Activated T-cell treated with anti-CD3 and anti-CD28 coated beads for 4 hours (primary cell): ENCODE results near the gene MKI67.
"Not testable (repeated sequence)": the region's sequence is repeated elsewhere in the genome, so short reads cannot be mapped to it uniquely, and the experiment has no call there.

Source experiments
- DNase-seq: peaks from one replicate; pipeline ENCODE4 v3.0.0-alpha.2; 2020

MKI67 gene

GRCh38 chr10:128149267-128150014, 23.2 kb upstream of the MKI67 start:
- no peak for DNase-seq

DNA sequence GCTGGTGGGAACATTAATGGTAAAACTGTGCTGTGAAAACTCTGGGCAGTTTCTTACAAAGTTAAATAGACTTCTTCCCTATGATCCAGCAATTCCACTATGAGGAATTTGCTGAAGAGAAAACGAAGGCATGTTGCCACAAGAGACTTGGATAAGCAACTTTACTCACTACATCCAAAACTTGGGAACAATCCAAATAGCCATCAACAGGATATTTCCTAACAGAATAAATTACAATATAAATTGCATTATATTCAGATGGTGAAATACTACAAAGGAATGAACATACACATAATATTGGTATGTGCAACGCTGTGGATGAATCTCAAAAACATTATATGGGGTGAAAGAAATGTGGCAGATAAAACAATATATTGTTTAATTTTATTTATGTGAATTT, 21.4 kb upstream of the MKI67 start:
- no peak for DNase-seq

DNA sequence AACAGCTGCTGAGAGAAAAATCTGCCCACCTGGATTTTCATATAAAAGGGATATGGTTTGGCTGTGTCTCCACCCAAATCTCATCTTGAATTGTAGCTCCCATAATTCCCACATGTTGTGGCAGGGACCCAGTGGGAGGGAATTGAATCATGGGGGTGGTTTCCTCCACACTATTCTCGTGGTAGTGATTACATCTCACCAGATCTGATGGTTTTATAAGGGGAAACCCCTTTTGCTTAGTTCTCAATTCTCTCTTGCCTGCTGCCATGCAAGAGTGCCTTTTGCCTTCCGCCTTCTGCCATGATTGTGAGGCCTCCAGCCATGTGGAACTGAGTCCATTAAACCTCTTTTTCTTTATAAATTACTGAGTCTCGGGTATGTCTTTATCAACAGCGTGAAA, 20.8 kb upstream of the MKI67 start:
- no peak for DNase-seq

DNA sequence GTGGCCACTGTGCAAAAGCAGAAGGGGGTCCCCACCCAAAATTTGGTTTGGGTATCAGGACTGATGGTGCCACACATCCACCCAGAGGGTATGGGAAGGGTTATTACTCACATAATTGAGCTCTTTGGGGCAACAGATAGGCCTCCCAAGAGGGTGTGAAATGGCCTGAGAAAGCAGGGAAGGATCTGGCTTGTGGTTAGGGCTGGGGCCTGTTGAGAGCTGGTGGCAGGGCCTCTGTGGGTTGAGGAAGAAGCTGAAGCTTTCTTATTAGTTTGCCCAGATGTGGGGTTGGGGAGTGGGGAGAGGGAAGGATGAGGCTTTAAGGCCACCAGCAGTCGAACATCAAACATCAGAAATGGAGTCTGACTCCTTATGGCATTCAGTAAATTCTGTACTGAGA, 18.3 kb upstream of the MKI67 start:
- no peak for DNase-seq

- DNase-seq, result no peak
Observed at GRCh38 chr10:128143531-128143930, 17.3 kb upstream of the MKI67 start.

DNA sequence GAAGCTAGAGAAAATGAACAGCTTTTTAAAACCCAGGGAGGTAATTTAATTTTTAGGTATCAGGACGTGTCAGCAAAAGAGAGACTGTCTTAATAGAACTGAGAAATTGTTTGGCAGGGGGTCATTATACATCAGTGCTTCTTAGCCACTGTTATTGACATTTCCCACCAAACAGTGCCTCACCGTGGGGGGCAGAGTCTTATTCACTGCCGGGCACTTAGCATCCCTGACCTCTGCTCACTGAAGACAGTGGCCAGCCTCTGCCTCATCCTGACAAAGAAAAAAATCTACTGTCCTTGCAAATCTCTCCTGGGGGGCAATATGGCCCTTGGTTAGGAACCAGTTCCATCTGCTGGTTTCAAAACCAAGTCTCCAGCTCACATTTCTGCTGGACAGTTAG, 14.2 kb upstream of the MKI67 start:
- no peak for DNase-seq

DNA sequence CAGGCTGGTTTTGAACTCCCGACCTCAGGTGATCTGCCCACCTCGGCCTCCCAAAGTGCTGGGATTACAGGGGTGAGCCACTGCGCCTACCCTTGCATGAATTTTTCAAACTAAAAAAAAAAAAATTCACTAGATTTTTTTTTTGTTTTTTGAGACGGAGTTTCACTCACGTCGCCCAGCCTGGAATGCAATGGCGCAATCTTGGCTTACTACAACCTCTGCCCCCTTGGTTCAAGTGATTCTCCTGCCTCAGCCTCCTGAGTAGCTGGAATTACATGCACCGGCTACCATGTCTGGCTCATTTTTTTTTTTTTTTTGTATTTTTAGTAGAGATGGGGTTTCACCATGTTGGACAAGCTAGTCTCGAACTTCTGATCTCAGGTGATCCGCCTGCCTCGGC, 12.2 kb upstream of the MKI67 start:
- not testable (repeated sequence) for DNase-seq

GRCh38 chr10:128137877-128138276, 11.7 kb upstream of the MKI67 start:
- DNase-seq, result no peak

GRCh38 chr10:128130051-128130450, 3.8 kb upstream of the MKI67 start:
- DNase-seq, result no peak

DNA sequence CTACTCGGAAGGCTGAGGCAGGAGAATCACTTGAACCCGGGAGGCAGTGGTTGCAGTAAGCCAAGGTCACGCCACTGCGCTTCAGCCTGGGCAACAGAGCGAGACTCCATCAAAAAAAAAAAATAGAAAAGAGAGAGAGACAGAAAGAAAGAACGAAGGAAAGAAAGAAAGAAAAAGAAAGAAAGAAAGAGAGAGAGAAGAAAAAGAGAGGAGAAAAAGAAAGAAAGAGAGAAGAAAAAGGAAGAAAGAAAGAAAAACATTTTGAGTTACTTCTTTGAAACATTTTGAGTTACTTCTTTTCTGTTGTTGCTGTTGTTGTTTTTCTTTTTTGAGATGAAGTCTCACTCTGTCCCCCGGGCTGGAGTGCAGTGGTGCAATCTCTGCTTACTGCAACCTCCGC, 2.4 kb upstream of the MKI67 start:
- DNase-seq, result no peak

DNA sequence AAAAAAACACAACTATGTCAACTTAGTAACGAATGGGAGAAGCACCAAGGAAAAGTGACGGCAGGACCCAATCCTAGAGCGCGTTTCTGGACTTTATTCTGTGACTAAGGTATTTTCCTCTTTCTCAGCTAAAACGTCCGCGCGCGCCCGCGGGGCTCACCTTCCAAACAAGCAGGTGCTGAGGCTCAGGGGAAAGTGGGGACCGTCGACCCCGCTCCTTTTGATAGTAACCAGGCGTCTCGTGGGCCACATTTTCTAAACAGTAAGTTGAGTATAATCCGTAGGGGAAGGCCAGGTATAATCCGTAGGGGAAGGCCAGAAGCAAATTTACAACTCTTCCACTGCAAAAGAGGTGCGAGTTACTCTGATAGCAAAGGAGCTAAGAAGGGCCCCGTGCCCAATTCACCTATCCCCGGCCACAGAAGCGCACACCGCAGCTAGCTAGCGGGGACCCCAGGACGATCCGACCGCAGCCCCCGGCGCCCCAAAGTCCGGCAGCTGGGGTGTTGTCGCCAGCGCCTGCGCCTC, 743 bp downstream of the MKI67 start:
- no peak for DNase-seq

DNA sequence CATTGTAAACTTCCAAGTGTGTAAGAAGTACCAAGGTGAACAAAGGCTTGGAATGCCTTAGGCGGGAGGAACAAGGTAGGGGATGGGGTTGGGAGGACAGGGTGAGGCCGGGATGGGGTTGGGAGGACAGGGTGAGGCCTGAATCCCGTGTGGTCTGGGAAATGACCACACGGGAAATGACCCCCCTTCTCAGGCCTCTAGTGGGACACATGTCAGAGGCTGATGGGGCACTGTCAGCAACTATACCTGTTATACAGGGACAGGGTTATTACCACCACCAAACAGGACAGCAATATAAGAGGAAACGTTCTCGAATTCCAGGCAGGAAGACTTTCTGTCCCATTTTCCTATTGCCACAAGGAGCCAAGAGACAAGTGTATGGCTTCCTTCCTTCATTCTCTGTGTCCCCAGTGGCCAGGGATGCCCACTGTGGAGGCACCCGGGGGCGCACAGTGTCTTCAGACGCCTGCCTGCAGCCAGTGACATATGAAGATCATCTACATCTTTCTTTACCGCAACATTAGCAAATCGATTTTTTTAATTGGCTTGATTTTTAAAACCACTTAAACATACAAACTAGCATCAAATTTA, 1.3 kb downstream of the MKI67 start:
- DNase-seq, result no peak

DNA sequence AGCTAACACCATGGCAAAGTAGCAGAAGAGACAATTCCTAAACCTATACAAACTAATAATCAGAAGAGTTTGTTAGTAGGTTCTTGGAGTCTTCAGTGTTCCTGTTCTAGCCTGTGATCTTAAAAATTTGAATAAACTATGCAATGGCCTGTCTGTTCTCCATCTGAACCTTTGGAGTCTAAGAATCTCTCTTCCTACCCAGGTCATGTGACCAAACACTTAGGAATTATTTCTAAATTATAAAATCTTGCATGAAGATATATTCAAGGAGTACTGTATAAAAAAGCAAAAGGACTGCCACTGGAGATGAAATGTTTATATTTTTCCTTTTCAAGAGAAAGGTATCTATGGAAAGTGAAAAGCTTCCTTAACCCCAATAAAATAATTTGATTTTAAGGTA, 2.4 kb downstream of the MKI67 start:
- DNase-seq, result no peak

GRCh38 chr10:128122931-128123330, 3.3 kb downstream of the MKI67 start:
- no peak for DNase-seq

GRCh38 chr10:128121750-128122412, 4.3 kb downstream of the MKI67 start:
- no peak for DNase-seq

DNA sequence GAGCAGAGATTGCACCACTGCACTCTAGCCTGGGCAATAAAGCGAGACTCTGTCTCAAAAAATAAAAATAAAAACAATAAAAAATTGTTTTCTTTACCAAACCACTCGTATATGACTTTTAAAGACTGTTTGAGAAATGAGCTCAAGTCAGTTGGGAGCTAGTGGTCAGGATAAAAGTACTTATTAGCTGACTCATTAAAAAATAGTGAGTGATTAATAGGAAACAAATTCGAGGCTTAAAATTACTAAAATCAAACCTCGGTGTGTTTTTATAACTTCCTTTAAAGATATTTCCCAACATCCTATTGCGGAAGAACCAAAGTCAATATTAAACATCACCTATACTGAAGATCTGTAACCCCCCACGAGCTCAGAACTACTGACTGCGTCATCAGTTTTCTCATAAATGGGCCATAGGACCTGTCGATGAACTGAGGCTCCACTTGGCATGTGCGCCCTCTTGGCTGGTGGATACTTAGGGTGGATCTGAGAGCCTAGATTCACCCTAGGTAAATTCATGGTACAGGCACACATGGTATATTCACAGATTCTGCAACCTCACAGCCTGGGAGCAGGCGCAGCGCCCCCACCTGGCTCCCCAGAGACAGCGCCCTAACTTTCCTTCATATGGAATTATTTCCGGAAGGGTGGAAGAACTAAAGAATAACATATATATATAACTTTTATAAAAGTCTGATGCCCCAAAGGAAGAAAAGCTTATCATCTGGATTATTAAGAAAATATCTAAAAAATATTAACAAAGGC, 9.2 kb downstream of the MKI67 start:
- no peak for DNase-seq

DNA sequence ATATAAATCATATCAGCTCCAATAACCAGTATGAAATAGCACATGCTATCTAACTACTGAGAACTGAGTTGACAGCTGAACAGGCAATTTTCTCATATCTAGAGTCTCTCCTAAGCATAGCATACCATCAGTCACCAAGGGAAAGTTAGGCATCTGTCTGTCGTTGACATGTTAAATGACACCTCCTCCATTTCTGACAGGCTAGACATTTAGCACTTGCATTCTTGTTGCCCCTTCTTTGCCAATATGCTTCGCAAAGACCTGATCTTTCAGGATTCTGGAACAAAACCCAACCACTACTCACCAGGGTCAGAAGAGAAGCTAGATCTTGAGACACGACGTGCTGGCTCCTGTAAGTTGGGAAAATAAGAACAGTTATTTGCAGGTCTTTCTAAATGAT, 10.0 kb downstream of the MKI67 start:
- DNase-seq, result no peak

DNA sequence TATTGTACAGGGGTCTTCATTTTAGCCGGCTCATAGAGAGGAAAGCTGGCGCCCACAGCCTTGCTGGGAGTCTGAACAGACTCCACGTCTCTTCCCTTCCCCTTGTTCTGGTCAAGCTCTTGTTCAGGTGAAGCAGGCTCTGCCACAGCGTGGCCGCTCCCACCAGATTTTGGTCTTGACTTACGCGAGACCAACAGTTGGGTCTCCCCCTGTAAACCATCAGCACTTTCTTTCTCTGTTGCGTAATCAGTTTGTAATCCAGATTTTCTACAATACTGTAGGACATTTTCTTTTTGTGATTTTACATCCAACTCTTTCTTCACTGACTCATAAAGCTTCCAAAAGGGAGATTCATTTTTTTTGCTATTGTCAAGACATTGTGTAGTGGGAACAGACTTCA, 10.9 kb downstream of the MKI67 start:
- no peak for DNase-seq

DNA sequence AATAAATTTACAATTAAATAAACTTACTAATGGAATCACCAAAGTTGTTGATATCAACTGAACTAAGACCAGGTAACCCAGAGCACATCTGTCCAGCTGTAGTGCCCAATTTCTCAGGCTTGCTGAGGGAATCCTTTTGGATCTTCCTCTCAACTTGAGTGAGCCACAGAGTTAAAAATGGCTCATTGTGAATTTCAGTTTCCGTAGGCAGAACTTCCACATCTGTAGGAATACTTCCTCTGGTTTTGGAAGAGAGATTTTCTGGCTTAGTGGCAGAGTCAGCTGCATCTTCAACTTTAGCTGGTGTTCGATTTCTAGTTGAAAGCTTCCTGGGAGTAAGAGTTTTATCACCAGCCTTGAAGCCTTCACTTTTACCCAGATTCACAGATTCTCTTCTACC, 11.3 kb downstream of the MKI67 start:
- DNase-seq, result no peak

- DNase-seq, result no peak
Observed at GRCh38 chr10:128113026-128113425, 13.2 kb downstream of the MKI67 start.

GRCh38 chr10:128111696-128112095, 14.5 kb downstream of the MKI67 start:
- DNase-seq, result no peak

GRCh38 chr10:128110339-128110738, 15.9 kb downstream of the MKI67 start:
- DNase-seq, result no peak

GRCh38 chr10:128109707-128110106, 16.5 kb downstream of the MKI67 start:
- DNase-seq, result no peak
